ENCODE data around the gene RASGEF1C. TPM values are rescaled to one million over a fixed set of nuclear protein-coding genes. Genes with fewer than 3 reads are reported as not detected.
A peak's percentile ranks its signal among the peaks of the same experiment; 100 is the strongest.

The RASGEF1C gene
- total RNA-seq: 0.13 TPM in 1 of 2 replicates, not detected in the other

DNA sequence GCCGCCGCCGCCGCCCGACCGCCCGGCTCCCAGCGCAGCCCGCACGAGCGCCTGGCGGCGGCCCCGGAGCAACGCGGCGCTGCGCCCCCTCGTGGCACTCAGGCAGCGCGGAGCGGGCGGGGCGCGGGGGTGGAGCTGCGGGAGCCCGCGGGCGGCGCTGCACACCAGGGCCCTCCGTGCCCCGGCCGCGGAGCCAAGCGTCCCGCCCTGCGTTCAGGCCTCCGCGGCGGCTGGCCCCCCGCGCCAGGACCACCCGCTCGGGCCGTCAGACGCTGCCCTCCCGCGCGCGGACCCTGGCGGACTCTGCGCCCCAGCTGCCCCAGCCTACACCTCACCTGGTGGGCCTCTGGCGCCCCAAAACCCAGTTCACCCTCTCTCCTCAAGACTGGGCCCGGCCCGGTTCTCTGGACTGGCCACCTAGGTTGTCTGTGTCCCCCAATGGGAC lies at the start of gene RASGEF1C:
RASGEF1C (minus strand) TSS at position 75 of the 445 bp plus-strand sequence. CDS start 71,159 bp downstream, outside the sequence.
- peak within 1 kb of the TSS; percentile 30 for H3K4me3 ChIP-seq (ENCODE audit: low read depth, low read length)
- no peaks in the 10 kb centered on the region for H3K36me3 ChIP-seq (ENCODE audit: control insufficient read depth, insufficient read depth, low read length)
- no peak for DNase-seq (ENCODE audit: low read depth)
- H3K27me3 ChIP-seq (ENCODE audit: control insufficient read depth, insufficient read depth, low read length): peaks cover 18% of the 10 kb centered on the region
- TF ChIP-seq, protein P1, sequence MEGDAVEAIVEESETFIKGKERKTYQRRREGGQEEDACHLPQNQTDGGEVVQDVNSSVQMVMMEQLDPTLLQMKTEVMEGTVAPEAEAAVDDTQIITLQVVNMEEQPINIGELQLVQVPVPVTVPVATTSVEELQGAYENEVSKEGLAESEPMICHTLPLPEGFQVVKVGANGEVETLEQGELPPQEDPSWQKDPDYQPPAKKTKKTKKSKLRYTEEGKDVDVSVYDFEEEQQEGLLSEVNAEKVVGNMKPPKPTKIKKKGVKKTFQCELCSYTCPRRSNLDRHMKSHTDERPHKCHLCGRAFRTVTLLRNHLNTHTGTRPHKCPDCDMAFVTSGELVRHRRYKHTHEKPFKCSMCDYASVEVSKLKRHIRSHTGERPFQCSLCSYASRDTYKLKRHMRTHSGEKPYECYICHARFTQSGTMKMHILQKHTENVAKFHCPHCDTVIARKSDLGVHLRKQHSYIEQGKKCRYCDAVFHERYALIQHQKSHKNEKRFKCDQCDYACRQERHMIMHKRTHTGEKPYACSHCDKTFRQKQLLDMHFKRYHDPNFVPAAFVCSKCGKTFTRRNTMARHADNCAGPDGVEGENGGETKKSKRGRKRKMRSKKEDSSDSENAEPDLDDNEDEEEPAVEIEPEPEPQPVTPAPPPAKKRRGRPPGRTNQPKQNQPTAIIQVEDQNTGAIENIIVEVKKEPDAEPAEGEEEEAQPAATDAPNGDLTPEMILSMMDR (IDR thresholded peaks at IDR 0.05; ENCODE audit: insufficient read depth, low read length, poor library complexity, severe bottlenecking): no peak

DNA sequence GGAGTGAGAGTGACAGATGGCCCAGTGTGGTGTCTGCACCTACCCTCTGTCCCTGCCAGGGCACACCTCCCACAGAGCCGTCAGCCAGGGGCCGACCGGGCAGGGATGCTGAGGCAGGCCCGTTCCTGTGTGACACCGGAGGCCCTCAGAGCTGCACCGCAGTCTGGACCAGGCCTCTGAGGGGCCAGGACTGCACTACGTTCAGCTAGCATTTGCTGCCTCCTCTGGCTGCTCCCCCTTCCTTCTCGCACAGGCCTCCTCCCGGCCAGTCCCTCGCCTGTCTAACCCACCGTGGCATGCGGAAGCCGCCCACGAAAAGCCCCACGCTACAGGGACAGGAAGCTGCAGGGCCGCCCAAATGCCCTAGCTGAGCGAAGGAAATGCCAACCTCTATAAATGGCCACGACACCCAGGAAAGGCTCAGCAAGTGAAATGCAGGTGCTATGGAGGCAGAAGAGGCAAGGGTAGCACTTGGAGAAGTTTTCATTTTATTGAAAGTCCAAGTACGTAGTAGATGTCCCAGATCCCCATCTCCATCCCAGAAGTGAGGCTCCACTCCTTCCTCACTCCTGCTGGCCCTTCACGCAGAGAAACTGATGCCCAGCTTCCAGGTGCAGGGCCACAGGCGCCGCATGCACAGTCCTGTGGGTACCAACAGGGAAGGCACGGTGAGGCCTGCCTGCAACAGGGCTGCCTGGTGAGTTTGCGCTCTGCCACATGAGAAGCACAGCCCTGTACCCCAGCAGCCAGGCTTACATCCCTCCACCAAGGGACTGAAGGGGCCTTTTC lies 44.2 kb upstream of the RASGEF1C start:
- H3K36me3 ChIP-seq (ENCODE audit: control insufficient read depth, insufficient read depth, low read length): peaks cover 2% of the 10 kb centered on the region
- no peak for DNase-seq (ENCODE audit: low read depth)
- no peak overlapping the region for H3K4me3 ChIP-seq (ENCODE audit: low read depth, low read length)
- H3K27me3 ChIP-seq (ENCODE audit: control insufficient read depth, insufficient read depth, low read length): no peaks in the 10 kb centered on the region
- TF ChIP-seq, protein P1 (IDR thresholded peaks at IDR 0.05; ENCODE audit: insufficient read depth, low read length, poor library complexity, severe bottlenecking): no peak

DNA sequence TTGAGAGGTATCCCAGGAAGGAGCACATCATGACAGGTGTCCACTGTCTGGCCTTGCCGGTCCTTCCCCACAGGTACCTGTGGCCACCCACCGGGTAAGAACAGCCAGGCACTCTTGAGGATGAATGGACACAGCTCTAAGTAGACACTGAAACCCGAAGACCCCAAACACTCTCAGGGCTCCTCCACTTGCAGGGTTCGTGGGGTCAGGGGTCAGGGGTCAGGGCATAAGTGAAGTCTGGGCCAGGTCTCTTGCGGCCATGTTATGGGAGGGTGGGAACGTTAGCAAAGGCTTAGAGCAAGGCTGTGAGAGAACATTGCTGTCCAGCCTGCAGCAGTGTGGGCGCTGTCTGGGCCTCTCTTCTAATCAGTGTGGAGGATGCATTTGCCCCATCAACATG lies 42.9 kb upstream of the RASGEF1C start:
- H3K36me3 ChIP-seq (ENCODE audit: control insufficient read depth, insufficient read depth, low read length): peaks cover 2% of the 10 kb centered on the region
- H3K4me3 ChIP-seq (ENCODE audit: low read depth, low read length): no peak overlapping the region
- TF ChIP-seq, protein P1 (IDR thresholded peaks at IDR 0.05; ENCODE audit: insufficient read depth, low read length, poor library complexity, severe bottlenecking): no peak
- DNase-seq (ENCODE audit: low read depth): no peak
- H3K27me3 ChIP-seq (ENCODE audit: control insufficient read depth, insufficient read depth, low read length): no peaks in the 10 kb centered on the region

DNA sequence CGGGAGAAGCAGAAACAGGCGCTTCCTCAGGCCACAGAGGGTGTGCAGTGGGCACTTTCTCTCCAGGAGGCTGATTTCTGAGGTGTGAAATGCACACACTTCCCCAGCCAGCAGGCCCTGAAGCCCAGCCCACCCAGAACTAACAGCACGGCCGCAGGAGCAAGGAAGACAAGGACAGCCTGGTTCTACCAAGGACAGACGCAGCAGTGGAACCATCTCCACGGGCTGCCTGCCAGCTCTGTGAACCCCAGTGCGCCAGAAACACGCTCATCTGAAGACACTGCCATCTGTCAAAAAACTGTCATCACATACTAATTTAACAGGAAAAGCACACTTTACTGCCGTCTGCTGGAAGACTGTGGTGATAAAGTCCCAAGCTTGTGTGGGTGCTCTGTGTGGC lies 42.1 kb upstream of the RASGEF1C start:
- no peaks in the 10 kb centered on the region for H3K27me3 ChIP-seq (ENCODE audit: control insufficient read depth, insufficient read depth, low read length)
- no peak overlapping the region for H3K4me3 ChIP-seq (ENCODE audit: low read depth, low read length)
- TF ChIP-seq, protein P1 (IDR thresholded peaks at IDR 0.05; ENCODE audit: insufficient read depth, low read length, poor library complexity, severe bottlenecking): no peak
- DNase-seq (ENCODE audit: low read depth): no peak
- no peaks in the 10 kb centered on the region for H3K36me3 ChIP-seq (ENCODE audit: control insufficient read depth, insufficient read depth, low read length)

DNA sequence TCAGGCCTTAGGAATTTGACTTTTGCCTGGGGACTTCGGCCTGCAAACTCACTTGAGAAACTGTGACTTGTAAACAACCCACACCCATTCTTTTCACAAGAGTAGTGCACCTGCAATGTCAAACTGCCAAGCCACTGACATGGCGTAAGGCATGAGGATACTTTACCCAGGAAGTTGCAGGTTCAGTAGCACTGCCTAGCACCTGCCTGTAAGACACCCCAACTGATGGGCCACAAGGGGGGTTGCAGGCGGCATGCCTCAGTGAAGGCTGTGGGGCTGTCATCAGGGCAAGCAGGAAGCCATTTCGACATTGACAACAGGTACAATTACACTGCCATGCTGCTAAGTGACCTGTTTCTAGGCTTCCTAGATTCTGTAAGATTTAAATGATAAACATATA lies 41.3 kb upstream of the RASGEF1C start:
- no peak for DNase-seq (ENCODE audit: low read depth)
- TF ChIP-seq, protein P1 (IDR thresholded peaks at IDR 0.05; ENCODE audit: insufficient read depth, low read length, poor library complexity, severe bottlenecking): no peak
- no peak overlapping the region for H3K4me3 ChIP-seq (ENCODE audit: low read depth, low read length)
- H3K36me3 ChIP-seq (ENCODE audit: control insufficient read depth, insufficient read depth, low read length): no peaks in the 10 kb centered on the region
- H3K27me3 ChIP-seq (ENCODE audit: control insufficient read depth, insufficient read depth, low read length): no peaks in the 10 kb centered on the region

Measured in kidney epithelial cell (primary cell).